NCI-H1417 treated with DMSO at 0.1 percent for 48 hours (cell line): Measurements from ENCODE around the gene SPOPL.
"Not testable (repeated sequence)": the region's sequence is repeated elsewhere in the genome, so short reads cannot be mapped to it uniquely, and the experiment has no call there.

Experiments
- DNase-seq: peaks from one replicate; lab custom pipeline; 2025; lab: John Stamatoyannopoulos, UW

SPOPL gene

DNA sequence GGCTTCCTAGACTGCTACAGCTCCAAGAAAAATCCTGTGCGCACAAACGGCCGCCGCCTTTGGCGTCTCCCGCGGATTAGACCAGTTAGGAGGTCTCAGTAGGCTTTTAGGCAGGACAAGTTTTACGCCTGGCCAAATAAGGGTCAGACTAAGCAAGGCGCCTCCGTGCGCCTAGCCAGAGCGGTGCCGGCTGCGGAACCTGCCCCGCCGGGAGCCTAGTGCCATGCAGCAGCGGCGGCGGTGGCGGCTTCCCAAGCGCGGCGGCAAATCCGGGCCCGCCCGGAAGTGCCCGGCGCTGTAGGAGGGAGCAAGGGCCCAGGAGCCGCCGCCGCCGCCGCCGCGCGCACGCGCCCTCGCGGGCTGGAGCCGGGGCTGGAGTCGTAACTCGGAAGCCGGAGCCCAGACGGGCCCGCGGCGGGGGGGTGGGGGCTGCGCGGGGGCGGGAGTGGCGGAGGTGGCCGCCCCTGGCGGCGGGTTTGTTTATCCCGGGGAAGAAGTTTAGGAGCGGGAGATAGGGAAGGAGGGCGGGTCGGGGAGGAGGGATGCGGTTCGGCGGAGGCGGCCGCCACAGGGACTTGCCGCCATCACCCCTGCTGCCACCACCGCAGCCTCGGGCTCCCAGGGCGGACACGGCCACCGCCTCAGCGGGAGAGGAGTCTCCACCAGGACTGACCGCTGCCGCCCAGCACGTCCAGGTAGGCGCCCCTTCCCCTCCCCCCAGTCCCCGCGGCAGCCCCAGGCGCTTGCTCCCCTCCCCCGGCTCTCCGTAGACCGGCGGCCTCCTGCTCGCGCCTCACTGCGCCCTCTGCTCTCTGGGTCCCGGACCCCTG lies at the start of gene SPOPL:
Gene SPOPL (plus strand): TSS at position 346 of the 830 bp plus-strand sequence. CDS start 48,447 bp downstream, outside the sequence.
- DNase-seq = peak; percentile 43

DNA sequence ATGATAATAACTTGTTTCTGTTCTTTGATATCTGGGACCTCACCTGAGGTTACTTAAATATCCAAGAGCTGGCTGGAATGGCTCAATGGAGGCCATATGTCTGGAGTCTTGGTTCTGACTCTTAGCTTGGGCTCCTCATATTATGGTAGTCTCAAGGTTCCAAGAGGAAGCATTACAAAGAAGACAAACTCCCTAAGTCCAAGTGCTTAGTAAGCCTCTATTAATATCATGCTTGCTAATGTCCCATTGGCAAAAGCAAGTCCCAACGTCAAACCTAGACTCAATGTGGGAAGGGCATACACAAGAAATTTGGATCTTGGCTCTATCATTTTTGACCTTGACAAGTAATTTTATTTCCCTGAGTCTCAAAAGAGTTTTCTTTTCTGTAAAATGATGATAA lies 49.2 kb upstream of the SPOPL start:
- DNase-seq = no peak

DNA sequence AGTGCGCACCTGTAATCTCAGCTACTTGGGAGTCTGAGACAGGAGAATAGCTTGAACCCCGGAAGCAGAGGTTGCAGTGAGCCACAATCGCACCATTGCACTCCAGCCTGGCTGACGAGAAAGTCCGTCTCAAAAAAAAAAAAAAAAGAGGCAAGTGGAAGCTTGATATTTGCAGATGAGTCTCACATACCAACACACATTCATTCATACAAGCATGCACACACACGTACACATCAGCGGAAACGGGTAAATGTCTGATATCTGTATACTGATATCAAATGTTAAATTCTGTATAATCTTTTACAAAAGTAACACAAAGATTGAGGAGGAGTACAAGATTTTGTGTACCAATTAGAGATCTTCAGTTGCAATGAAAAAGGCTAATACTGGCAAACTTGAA lies 47.8 kb upstream of the SPOPL start:
- no peak for DNase-seq

DNA sequence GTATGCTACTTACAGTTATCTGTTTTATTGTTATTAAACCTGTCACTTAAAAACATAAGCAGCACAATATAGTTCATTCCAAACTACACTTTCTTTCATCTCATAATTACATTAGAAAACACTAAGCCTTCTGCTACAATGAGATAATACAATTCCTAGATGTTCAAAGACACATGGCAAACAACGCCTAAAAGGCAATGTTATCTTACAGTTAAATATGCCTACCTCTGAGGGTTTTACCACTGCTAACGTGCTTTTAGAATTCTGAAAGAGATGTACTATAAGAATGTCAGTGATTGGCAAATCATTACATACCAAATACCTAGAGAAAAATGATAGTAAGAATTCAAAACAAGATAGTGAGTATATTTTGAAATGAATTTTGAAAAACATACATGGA lies 46.8 kb upstream of the SPOPL start:
- DNase-seq = no peak

DNA sequence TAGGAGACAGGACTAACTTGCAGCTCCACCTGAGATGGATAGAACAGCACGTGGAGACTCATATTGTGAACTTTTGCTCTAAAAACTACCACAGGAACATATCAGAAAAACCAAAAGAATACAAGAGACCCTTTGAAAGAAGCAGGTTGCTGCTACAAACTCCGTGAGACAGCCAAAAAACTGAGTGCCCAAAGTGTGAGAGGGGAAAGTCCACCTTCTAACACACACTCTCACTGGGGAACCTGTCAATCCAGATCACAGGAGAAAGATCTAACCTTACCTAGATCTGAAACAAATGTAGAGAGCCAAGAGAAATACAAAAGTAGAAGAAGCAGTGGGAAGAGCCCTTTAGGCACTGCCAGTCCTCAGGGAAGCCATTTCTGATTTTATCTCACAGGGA lies 46.3 kb upstream of the SPOPL start:
- DNase-seq = no peak

DNA sequence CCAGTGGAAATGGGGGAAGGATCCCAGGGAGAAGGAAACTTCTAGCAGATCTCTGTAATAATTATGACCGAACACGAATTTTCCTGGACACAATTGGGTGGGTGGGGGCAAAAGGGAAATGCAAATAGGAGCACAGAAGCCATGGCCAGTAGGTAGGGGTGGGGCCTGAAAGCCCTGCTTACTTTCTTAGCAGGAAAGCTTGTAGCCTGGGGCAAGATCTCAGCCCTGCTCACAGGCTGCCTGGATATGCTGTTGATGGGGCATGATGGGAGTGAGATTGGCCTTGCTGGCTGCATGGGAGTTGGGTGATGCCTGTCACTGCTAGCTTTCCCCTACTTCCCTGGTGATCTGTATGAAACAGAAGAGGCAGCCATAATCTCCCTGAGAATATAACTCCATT lies 45.9 kb upstream of the SPOPL start:
- DNase-seq = no peak

DNA sequence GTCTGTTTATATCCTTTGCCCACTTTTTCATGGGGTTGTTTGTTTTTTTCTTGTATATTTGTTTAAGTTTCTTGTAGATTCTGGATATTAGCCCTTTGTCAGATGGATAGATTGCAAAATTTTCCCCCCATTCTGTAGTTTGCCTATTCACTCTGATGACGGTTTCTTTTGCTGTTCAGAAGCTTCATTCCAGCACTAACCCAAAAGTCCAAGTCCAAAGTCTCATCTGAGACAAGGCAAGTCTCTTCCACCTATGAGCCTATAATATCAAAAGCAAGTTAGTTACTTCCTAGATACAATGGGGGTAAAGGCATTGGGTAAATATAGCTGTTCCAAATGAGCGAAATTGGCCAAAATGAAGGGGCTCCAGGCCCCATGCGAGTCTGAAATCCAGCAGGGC lies 38.9 kb upstream of the SPOPL start:
- not testable (repeated sequence) for DNase-seq

DNA sequence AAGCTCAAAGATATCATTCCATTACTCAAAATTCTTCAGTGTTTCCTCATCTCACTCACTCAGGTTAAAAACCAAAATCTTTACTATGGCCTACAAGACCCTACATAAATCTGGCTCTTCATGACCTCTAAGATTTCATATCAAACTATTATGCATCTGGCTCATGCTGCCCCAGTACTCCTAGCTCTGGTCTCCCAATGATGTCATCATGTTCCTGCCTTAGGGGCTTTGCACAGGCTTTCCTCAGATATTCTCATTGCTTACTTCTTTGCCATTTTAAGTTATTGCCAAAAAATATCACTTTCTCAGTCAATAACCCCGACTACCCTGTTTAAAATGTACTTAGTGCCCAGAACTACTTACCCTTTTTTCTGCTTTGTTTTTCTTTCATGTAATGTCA lies 33.0 kb upstream of the SPOPL start:
- DNase-seq = no peak

DNA sequence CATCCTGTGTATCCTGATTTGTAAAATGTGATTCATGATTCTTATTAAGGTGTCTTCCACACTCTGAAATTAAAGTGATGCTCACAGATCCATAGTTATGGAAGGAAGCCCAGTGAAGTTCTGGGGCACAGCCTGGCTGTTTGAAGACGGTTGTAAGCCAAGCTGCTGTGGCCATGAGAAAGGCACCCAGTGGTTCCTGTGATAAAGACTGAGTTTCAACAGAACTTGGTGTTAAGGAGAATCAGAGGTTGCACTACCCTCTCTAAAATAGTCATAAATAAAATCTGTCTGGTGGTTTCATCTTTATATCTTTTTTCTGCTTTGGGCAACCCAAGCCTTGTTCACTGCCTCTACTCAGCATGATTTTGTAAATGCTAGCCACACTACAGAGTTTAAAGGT lies 32.2 kb upstream of the SPOPL start:
- DNase-seq = no peak

DNA sequence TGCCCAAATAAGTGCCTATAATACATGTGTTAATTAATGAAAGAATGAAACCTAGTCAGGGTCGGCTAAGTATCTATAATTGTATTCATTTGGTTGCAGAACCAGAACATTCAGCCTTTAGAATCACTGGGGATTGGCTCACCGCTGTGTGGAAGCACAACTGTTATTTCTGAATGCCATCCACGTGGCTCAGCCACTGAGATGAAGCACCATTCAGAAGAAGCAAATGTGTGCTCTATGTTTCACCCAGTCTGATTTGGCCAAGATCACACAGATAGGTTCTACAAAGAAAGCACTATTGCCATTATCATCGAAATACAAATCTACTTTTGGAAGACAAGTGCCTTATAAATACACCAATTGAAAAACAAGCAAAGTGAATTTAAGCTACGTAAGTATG lies 30.6 kb upstream of the SPOPL start:
- DNase-seq = no peak

DNA sequence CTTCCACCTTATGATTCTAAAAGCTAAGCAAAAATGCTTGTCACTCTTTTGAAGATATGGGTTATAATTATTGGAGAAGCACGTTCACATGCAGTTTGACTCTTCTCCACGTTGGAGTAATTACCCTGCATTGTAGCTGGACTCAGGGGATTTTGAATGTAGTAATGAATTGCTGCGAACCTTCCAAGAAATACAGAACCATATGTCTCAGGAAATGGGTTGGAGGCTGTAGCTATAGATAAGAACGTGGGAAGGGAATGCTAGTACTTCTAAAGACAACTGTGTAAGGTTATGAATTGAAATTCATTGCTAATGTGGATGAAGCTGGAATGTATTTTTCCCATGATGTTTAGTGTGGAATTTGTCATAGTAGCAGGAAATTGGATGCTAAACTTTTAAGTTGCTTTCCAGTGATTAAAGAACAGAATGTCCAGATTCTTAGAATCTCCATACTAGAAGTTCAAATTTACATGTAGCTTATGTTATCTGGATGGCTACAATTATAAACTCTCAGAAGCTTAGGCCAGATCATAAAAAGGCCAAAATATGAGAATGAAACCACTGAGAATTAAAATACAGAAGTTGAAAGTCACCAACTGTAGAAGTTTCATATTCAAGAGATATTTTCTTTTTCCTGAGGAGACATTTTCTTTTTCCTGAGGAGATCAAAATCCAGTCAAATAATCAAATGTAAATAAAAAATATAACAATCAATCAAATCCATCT lies 27.3 kb upstream of the SPOPL start:
- no peak for DNase-seq

DNA sequence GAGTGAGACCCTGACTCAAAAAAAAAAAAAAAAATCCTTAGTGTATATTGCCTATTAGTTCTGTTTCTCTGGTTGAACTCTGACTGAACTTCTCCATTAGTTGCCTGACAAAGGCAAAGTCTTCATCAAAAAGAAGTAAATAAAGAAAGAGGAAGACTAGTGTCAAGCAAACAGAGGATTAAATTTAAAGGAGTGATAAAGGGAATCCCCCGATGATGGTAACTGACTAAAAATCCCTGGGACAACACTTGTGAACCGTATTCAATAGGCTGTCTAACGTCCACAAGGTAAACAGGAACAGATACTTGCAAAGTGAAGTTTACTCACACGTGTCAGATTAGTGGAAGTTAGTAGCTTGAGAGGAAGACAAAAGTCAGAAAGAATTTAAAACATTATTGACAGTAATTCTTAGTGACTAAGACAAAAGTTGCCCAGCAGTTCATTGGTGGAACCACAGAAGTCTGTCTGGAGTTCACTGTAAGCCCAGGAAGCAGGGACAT lies 26.2 kb upstream of the SPOPL start:
- no peak for DNase-seq

DNA sequence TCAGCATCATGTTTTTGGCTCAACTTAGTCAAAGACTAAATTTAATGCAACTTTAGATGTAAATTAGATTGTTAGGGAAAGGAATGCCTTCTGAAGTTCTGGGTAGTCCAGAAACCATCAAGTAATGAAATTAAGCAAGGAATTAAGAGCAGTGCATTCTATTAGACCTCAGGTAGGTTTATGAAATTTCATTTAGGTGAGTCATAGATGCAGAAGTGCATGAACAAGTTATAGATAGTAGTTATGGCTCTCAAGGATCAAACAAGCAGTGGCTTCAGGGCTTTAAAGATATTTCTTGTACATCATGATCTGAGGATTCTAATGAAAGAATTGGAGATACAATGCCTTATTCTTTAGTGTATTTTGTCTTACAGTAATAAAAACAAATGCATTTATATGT lies 25.4 kb upstream of the SPOPL start:
- no peak for DNase-seq

DNA sequence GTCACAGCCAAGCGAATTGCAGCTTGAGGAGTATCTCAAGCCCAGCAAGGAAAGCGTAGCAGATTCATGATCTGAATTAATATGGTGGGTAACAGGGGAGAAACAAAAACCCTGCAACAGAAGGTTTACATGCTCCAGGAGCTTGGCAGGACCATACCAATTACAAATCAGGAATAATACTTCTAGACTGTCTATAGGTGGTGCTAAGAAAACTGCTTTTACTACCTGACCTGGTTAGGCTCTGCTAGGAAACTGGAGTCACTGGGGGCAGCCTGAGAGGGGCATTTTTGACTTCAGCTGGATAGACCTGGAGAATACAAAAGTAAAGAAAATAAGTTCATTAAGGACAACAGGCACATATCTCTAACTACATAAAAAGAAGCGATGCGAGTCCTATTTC lies 24.6 kb upstream of the SPOPL start:
- DNase-seq = no peak

DNA sequence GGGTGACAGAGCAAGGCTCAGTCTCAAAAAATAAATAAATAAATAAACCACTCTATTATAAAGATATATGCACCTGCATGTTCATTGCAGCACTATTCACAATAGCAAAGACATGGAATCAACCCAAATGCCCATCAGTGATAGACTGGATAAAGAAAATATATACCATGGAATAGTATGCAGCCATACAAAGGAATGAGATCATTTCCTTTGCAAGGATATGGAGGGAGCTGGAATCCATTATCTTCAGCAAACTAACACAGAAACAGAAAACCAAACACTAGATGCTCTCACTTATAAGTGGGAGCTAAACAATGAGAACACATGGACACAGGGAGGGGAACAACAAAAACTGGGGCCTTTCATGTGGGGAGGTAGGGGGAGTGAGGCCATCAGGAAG lies 18.8 kb upstream of the SPOPL start:
- DNase-seq = not testable (repeated sequence)

DNA sequence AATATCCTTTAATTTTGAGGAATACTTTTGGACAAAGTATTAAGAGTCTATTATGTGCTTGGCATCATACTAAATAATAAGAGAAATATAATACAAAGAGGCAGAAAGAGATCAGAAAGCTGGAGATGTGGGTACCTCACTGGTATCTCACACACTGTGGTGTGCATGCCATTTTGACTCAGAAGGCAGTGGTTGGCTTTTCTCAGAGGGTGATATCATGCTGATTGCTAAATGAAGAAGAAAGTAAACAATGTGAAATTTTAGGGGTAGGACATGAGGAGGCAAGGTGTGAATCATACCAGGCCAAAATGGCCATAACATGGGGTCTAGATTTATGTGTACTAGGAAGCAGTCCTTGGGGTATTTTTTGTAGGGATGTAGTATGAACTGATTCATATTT lies 16.6 kb upstream of the SPOPL start:
- no peak for DNase-seq

DNA sequence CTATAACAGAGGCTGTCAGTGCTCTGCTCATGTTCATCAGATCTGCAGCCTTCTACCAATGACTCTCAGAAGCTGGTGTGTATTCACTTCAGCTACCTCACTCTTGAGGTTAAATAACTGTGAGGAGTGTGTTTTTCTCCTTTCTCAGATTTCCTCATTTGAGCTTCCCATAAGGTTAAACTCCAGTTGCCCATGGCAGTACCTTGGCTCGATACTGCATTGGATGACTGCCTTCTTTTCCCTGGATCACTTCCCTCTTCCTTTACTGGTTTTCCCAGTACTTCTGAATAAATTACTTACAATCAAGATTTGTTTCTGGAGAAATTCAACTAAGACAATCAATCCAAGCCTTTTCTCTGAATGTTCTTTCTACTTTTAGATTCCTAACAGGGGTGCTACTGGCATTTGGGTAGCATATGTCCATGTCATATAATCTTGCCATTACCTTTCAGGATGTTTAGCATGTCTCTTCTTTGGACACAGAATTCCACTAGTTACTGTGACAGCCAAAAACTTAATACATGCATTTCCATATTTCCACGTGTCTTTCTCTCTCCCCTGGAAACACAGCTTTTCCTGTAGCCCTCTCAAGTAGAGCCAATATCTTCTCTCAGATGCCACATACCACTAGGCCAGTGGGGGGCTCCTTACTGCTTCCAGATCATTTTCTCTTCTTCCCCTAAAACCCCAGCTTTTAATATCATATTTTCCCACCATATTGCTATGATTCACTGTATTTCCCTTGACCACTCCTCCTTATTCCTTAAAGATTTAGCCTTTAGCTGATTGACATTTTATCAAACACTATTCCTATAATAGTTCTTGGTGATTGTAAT lies 15.0 kb upstream of the SPOPL start:
- DNase-seq = no peak

DNA sequence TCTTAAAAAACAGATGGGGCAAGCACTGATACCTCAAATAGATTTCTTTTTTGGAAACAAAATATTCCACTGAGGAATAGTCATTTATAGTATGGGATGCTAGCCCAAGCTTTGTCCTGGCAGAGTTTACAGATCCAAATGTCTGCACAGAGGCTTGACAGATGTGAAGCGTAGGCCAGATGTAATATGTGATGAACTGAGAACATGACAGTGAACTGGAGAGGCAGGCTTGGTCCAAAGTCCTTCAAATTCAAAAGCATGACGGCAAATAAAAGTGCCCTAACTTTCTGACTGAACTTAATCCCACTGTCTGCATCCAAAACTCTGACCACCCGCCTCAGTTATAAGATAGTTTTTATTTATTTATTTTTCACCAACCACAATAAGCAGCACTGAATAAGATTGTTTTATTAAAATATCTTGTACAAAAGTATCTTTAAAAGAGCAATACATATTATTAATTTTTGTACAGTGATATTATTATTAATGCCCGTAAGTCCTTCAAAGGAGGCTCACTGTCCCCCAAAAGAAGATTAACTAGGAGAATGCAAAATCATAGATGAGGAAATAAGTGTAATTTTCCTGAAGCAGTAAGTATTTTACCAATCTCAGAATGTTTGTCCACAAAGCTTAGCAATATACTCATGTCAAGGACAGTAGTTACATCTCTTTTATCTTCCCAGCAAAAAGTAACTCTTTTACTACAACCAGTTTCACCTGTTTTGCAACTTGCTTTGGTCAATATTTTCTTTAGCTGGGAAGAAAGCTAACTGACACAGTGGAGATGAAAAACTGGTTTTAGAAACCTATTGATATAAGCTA lies 10.7 kb upstream of the SPOPL start:
- DNase-seq = no peak

DNA sequence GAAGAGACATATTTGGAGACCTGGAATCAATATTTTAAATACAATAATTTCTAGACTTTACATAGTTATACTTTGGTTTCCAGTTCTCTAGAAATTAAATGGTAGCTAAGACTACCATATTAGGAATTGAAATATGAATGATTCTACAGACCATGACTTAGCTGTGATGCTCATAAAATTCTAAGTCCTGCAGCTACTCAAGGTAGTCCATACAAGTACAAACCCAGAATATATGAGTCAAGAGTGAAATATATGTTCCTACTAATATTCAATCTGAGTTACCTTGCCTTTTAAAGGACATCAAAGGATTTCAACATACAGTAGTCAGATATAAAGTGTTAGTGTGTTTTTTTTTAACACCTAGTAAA lies 10.1 kb upstream of the SPOPL start:
- no peak for DNase-seq

DNA sequence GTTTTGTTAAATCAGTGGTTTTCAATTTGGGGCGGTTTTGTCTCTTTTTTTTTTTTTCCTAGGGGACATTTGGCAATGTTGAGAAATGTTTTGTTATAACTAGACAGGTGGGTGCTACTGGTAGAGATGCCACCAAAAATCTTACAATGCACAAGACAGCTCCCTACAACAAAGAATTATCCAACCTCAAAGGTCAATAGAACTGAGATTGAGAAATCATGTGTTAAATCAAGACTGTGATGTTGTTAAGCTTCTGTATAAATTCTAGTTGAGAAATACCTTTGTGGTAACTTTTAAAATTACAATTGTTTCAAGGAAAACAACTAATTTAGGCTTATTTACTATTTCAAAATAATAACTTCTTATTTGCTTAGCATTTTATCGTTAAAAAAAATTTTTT lies 9.4 kb upstream of the SPOPL start:
- no peak for DNase-seq

DNA sequence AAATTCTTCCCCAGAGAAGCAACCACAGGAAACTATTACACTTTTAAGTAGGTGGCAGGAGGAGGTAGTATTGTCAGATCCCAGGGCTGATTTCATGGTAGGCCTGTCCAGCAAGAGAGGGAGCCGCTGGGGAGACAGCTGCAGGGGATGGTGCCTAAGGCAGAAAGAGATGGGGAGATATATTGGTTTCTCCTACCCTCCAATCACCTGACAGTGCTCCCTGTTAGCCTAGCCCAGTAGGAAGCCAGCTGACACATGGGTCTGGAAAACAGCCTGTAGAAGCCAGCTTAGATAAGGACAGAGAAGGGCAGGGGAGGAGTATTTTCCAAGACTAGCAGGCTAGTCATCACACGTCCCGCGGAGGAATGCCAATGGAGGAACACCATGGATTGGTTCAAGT lies 8.2 kb upstream of the SPOPL start:
- DNase-seq = no peak
